H9 (cell line): ENCODE results near the gene CLTCL1. TPM values are rescaled to one million over a fixed set of nuclear protein-coding genes. Genes with fewer than 3 reads are reported as not detected.
A peak's percentile ranks its signal among the peaks of the same experiment; 100 is the strongest.

Source experiments
- DNase-seq: peaks from one replicate; pipeline ENCODE4 v3.0.0-alpha.2; 2017
- H2AFZ ChIP-seq: one replicate; pipeline ENCODE4 v1.6.1; 2013; ENCODE audit warnings: mild to moderate bottlenecking, low read length, control low read depth, moderate library complexity
- H2AK5ac ChIP-seq: 2 replicates; pipeline ENCODE4 v1.6.1; 2013; ENCODE audit warnings: low read length, control low read depth, mixed read lengths; ENCODE audit not compliant: insufficient read length
- H2BK120ac ChIP-seq: one replicate; pipeline ENCODE4 v1.6.1; 2013; ENCODE audit warnings: low read depth, mild to moderate bottlenecking, low read length, control low read depth, inconsistent platforms; ENCODE audit not compliant: poor library complexity, severe bottlenecking
- H2BK12ac ChIP-seq: 2 replicates; pipeline ENCODE4 v1.6.1; 2013; ENCODE audit warnings: low read length, control low read depth, mixed read lengths, low read depth; ENCODE audit not compliant: insufficient read length
- H2BK15ac ChIP-seq: 2 replicates; pipeline ENCODE4 v1.6.1; 2013; ENCODE audit warnings: low read depth, low read length, control low read depth
- H2BK20ac ChIP-seq: one replicate; pipeline ENCODE4 v1.6.1; 2013; ENCODE audit warnings: low read depth, mild to moderate bottlenecking, low read length, control low read depth, inconsistent platforms; ENCODE audit not compliant: poor library complexity, severe bottlenecking
- H2BK5ac ChIP-seq: 2 replicates; pipeline ENCODE4 v1.6.1; 2013; ENCODE audit warnings: low read length, control low read depth, mixed read lengths; ENCODE audit not compliant: insufficient read length
- H3K14ac ChIP-seq: 2 replicates; pipeline ENCODE4 v1.6.1; 2013; ENCODE audit warnings: low read length, control low read depth; ENCODE audit not compliant: insufficient read depth
- H3K18ac ChIP-seq: 2 replicates; pipeline ENCODE4 v1.6.1; 2013; ENCODE audit warnings: low read depth, mild to moderate bottlenecking, mixed read lengths, low read length, control low read depth; ENCODE audit not compliant: insufficient read length
- H3K23ac ChIP-seq: 2 replicates; pipeline ENCODE4 v1.6.1; 2013; ENCODE audit warnings: low read length, control low read depth, mixed read lengths, low read depth; ENCODE audit not compliant: insufficient read length
- H3K23me2 ChIP-seq: 2 replicates; pipeline ENCODE4 v1.6.1; 2013; ENCODE audit warnings: low read depth, mild to moderate bottlenecking, mixed read lengths, low read length, control low read depth; ENCODE audit not compliant: insufficient read length, poor library complexity, severe bottlenecking
- H3K27ac ChIP-seq: 2 replicates; pipeline ENCODE4 v1.5.1; 2013; ENCODE audit warnings: low read length, control low read depth, mixed read lengths, low read depth; ENCODE audit not compliant: insufficient read length
- H3K27me3 ChIP-seq: 2 replicates; pipeline ENCODE4 v1.6.1; 2013; ENCODE audit warnings: low read length, control low read depth, inconsistent platforms; ENCODE audit not compliant: insufficient read depth
- H3K4ac ChIP-seq: 2 replicates; pipeline ENCODE4 v1.6.1; 2013; ENCODE audit warnings: low read depth, mild to moderate bottlenecking, control low read depth, inconsistent platforms, low read length, moderate library complexity
- H3K4me1 ChIP-seq: 2 replicates; pipeline ENCODE4 v1.6.1; 2013; ENCODE audit warnings: low read length, control low read depth, inconsistent platforms; ENCODE audit not compliant: insufficient read depth
- H3K4me2 ChIP-seq: 2 replicates; pipeline ENCODE4 v1.6.1; 2013; ENCODE audit warnings: low read length, control low read depth, mixed read lengths; ENCODE audit not compliant: insufficient read length, insufficient read depth
- H3K56ac ChIP-seq: 2 replicates; pipeline ENCODE4 v1.6.1; 2013; ENCODE audit warnings: low read depth, mild to moderate bottlenecking, mixed read lengths, low read length, control low read depth; ENCODE audit not compliant: insufficient read length
- H3K79me1 ChIP-seq: 2 replicates; pipeline ENCODE4 v1.6.1; 2013; ENCODE audit warnings: low read depth, mild to moderate bottlenecking, moderate library complexity, low read length, control low read depth, inconsistent platforms; ENCODE audit not compliant: insufficient read depth, poor library complexity, severe bottlenecking
- H3K79me2 ChIP-seq: 2 replicates; pipeline ENCODE4 v1.6.1; 2013; ENCODE audit warnings: low read length, control low read depth, inconsistent platforms; ENCODE audit not compliant: insufficient read depth
- H3K9ac ChIP-seq: 2 replicates; pipeline ENCODE4 v1.6.1; 2013; ENCODE audit warnings: low read length, control low read depth, mixed read lengths; ENCODE audit not compliant: insufficient read length; ENCODE audit errors: extremely low read depth
- H3K9me3 ChIP-seq: one replicate; pipeline ENCODE4 v1.6.1; 2013; ENCODE audit warnings: low read depth, low read length, inconsistent platforms; ENCODE audit not compliant: control insufficient read depth
- H3T11ph ChIP-seq: one replicate; pipeline ENCODE4 v1.6.1; 2013; ENCODE audit warnings: mild to moderate bottlenecking, low read length, control low read depth, inconsistent platforms
- H4K20me1 ChIP-seq: one replicate; pipeline ENCODE4 v1.6.1; 2013; ENCODE audit not compliant: control insufficient read depth, insufficient read length, insufficient read depth
- H4K5ac ChIP-seq: 2 replicates; pipeline ENCODE4 v1.6.1; 2013; ENCODE audit warnings: low read depth, mild to moderate bottlenecking, mixed read lengths, low read length, control low read depth; ENCODE audit not compliant: insufficient read length
- H4K8ac ChIP-seq: replicated peaks from 2 replicates; pipeline ENCODE4 v1.6.1; 2013; ENCODE audit warnings: low read length, control low read depth, mixed read lengths, low read depth; ENCODE audit not compliant: insufficient read length
- H4K91ac ChIP-seq: 2 replicates; pipeline ENCODE4 v1.6.1; 2013; ENCODE audit warnings: low read depth, mild to moderate bottlenecking, moderate library complexity, mixed read lengths, low read length, control low read depth; ENCODE audit not compliant: insufficient read length
- H3K27ac Mint-ChIP-seq, 3 experiments: 2 replicates in 2 of 3; 3 replicates in 1 of 3; pipeline ENCODE4 v1.8.0; 2020 to 2021; ENCODE audit warnings: mixed read lengths in 3 of 3, mild to moderate bottlenecking in 1 of 3, moderate library complexity in 1 of 3
- H3K27me3 Mint-ChIP-seq: 2 replicates; pipeline ENCODE4 v1.8.0; 2021; ENCODE audit warnings: low read depth, mild to moderate bottlenecking, moderate library complexity, mixed read lengths
- H3K36me3 Mint-ChIP-seq, 3 experiments: 2 replicates in 2 of 3; 3 replicates in 1 of 3; pipeline ENCODE4 v1.8.0; 2020 to 2021; ENCODE audit warnings: low read depth in 3 of 3, mixed read lengths in 3 of 3; ENCODE audit not compliant: insufficient read depth in 1 of 3
- H3K4me1 Mint-ChIP-seq, 2 experiments: 2 replicates each; pipeline ENCODE4 v1.8.0; 2020; ENCODE audit warnings: mixed read lengths in 2 of 2
- H3K4me3 Mint-ChIP-seq, 2 experiments: 2 replicates in 1 of 2; 3 replicates in 1 of 2; pipeline ENCODE4 v1.8.0; 2020 to 2021; ENCODE audit warnings: mild to moderate bottlenecking in 2 of 2, mixed read lengths in 2 of 2, moderate library complexity in 1 of 2
- H3K9me3 Mint-ChIP-seq, 2 experiments: 2 replicates in 1 of 2; 3 replicates in 1 of 2; pipeline ENCODE4 v1.8.0; 2020; ENCODE audit warnings: mild to moderate bottlenecking in 2 of 2, mixed read lengths in 2 of 2, moderate library complexity in 1 of 2
- WGBS: extraction: QIAGEN DNeasy Blood & Tissue Kit; methylation state at CpG from one replicate; pipeline ENCODE4 v1.1.7; 2013; ENCODE audit warnings: missing lambda C conversion rate, low lambda C conversion rate, mixed read lengths; ENCODE audit not compliant: insufficient read length; ENCODE audit errors: extremely low coverage; 5-methylcytosine and 5-hydroxymethylcytosine counted together
- total RNA-seq: library from RNA; stranded (reverse); gene quantifications from 2 replicates; pipeline ENCODE4 v1.2.1, GENCODE V29; 2021
- TF ChIP-seq, protein P1 (sequence below): fragments of 200-600 bp; sonication (generic); conservative IDR thresholded peaks from 3 replicates; pipeline ENCODE4 v1.8.0; 2021; ENCODE audit warnings: antibody characterized with exemption, mild to moderate bottlenecking

The CLTCL1 gene
- total RNA-seq, 1 experiment from 2014 or later = 11.1 TPM

DNA sequence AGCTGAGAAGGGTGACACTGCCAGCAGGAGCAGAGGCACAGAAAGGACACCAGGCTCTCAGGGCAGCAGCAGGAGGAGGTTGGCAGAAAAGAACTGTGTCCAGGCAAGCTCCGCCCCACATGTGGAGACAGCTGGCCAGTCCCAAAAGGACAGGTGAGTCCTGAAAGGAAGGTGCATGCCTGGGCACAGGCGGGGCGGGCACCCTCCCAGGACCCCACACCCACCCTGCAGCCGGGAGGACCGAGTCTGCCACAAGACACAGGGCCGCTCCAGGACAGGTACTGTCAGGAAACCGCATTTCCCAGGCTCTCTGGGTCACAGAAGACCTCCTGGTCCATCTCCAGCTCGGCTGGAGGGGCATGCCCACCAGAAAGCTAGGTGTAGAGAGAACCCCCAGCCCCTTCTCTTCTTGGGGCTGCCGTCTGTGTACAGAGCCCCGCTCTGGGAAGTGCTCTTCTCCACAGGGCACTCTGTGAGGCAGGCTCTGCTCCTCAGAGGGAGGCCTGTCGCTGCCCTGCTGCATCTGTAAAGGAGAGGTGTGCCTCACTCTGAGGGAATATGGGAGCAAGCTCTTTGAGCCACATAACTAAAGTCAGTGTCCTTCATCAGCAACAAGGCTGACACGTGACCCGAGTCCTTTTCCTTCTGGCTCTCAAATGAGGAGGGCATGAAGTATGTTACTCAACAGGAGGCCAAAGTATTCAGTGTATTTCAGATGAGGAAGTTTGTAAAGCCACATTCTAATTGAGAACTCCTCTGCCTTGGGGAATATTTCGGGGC is 50.5 kb downstream of the CLTCL1 start:
- H4K8ac ChIP-seq = no peak overlapping the region
- DNase-seq = no peak
- H4K91ac ChIP-seq = no peak overlapping the region
- no peak overlapping the region for H2BK12ac ChIP-seq
- H2AFZ ChIP-seq = no peak overlapping the region
- Mint-ChIP-seq H3K4me3 (no peak overlapping the region), H3K9me3 (no peaks in the 10 kb centered on the region), H3K36me3 (peaks cover 0 to 20% (median 10%) of the 10 kb centered on the region in 3 experiments; a peak in 6 of 7 replicates), H3K27me3 (no peaks in the 10 kb centered on the region), H3K27ac (peak overlapping the region in 2 of 3 experiments; percentile 57 to 75; a peak in 2 of 7 replicates), H3K4me1 (no peaks in the 10 kb centered on the region)
- no peaks in the 10 kb centered on the region for H3K23me2 ChIP-seq
- H3K79me2 ChIP-seq = no peaks in the 10 kb centered on the region
- H3K27me3 ChIP-seq = no peaks in the 10 kb centered on the region
- H3K9me3 ChIP-seq = no peaks in the 10 kb centered on the region
- H2BK20ac ChIP-seq = no peak overlapping the region
- TF ChIP-seq, protein P1, sequence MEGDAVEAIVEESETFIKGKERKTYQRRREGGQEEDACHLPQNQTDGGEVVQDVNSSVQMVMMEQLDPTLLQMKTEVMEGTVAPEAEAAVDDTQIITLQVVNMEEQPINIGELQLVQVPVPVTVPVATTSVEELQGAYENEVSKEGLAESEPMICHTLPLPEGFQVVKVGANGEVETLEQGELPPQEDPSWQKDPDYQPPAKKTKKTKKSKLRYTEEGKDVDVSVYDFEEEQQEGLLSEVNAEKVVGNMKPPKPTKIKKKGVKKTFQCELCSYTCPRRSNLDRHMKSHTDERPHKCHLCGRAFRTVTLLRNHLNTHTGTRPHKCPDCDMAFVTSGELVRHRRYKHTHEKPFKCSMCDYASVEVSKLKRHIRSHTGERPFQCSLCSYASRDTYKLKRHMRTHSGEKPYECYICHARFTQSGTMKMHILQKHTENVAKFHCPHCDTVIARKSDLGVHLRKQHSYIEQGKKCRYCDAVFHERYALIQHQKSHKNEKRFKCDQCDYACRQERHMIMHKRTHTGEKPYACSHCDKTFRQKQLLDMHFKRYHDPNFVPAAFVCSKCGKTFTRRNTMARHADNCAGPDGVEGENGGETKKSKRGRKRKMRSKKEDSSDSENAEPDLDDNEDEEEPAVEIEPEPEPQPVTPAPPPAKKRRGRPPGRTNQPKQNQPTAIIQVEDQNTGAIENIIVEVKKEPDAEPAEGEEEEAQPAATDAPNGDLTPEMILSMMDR = no peak
- H3K4ac ChIP-seq = no peak overlapping the region
- no CpG with 5 or more reads among the region's 14 CpGs for WGBS
- no peak overlapping the region for H2BK15ac ChIP-seq
- no peak overlapping the region for H2BK120ac ChIP-seq
- H3K79me1 ChIP-seq = no peaks in the 10 kb centered on the region
- no peak overlapping the region for H4K5ac ChIP-seq
- H3K9ac ChIP-seq = no peak overlapping the region
- no peak overlapping the region for H3K14ac ChIP-seq
- no peak overlapping the region for H3K56ac ChIP-seq
- no peaks in the 10 kb centered on the region for H3K4me1 ChIP-seq
- no peak overlapping the region for H3K18ac ChIP-seq
- H2BK5ac ChIP-seq = no peak overlapping the region
- H3K27ac ChIP-seq = no peak overlapping the region
- no peak overlapping the region for H3K4me2 ChIP-seq
- no peaks in the 10 kb centered on the region for H4K20me1 ChIP-seq
- no peak overlapping the region for H3T11ph ChIP-seq
- H2AK5ac ChIP-seq = no peak overlapping the region
- no peak overlapping the region for H3K23ac ChIP-seq
